ENCODE data around the gene PTPN6. TPM values are rescaled to one million over a fixed set of nuclear protein-coding genes. Genes with fewer than 3 reads are reported as not detected.

PTPN6 gene
- total RNA-seq, 1 experiment from 2014 or later, result 13.7 TPM

- TF ChIP-seq, protein P1, sequence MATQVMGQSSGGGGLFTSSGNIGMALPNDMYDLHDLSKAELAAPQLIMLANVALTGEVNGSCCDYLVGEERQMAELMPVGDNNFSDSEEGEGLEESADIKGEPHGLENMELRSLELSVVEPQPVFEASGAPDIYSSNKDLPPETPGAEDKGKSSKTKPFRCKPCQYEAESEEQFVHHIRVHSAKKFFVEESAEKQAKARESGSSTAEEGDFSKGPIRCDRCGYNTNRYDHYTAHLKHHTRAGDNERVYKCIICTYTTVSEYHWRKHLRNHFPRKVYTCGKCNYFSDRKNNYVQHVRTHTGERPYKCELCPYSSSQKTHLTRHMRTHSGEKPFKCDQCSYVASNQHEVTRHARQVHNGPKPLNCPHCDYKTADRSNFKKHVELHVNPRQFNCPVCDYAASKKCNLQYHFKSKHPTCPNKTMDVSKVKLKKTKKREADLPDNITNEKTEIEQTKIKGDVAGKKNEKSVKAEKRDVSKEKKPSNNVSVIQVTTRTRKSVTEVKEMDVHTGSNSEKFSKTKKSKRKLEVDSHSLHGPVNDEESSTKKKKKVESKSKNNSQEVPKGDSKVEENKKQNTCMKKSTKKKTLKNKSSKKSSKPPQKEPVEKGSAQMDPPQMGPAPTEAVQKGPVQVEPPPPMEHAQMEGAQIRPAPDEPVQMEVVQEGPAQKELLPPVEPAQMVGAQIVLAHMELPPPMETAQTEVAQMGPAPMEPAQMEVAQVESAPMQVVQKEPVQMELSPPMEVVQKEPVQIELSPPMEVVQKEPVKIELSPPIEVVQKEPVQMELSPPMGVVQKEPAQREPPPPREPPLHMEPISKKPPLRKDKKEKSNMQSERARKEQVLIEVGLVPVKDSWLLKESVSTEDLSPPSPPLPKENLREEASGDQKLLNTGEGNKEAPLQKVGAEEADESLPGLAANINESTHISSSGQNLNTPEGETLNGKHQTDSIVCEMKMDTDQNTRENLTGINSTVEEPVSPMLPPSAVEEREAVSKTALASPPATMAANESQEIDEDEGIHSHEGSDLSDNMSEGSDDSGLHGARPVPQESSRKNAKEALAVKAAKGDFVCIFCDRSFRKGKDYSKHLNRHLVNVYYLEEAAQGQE (IDR thresholded peaks at IDR 0.05; ENCODE audit: insufficient read depth in 1 of 2, low read depth in 2 of 2, low read length in 1 of 2), result no peak
- TF ChIP-seq SIN3A (IDR thresholded peaks at IDR 0.05; ENCODE audit: borderline replicate concordance, insufficient read depth, low read depth, low read length), result no peak
- TF ChIP-seq, protein P2, sequence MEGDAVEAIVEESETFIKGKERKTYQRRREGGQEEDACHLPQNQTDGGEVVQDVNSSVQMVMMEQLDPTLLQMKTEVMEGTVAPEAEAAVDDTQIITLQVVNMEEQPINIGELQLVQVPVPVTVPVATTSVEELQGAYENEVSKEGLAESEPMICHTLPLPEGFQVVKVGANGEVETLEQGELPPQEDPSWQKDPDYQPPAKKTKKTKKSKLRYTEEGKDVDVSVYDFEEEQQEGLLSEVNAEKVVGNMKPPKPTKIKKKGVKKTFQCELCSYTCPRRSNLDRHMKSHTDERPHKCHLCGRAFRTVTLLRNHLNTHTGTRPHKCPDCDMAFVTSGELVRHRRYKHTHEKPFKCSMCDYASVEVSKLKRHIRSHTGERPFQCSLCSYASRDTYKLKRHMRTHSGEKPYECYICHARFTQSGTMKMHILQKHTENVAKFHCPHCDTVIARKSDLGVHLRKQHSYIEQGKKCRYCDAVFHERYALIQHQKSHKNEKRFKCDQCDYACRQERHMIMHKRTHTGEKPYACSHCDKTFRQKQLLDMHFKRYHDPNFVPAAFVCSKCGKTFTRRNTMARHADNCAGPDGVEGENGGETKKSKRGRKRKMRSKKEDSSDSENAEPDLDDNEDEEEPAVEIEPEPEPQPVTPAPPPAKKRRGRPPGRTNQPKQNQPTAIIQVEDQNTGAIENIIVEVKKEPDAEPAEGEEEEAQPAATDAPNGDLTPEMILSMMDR (IDR thresholded peaks at IDR 0.05), result no peak
- TF ChIP-seq TCF7L2 (IDR thresholded peaks at IDR 0.05; ENCODE audit: low read depth, low read length), result no peak
- no peak for TF ChIP-seq POLR2AphosphoS5 (IDR thresholded peaks at IDR 0.05; ENCODE audit: low read depth, low read length)
- H3K27me3 ChIP-seq (ENCODE audit: control insufficient read depth, insufficient read depth, low read length), result no peaks in the 10 kb centered on the region
- intact Hi-C loops (cut with micrococcal nuclease; ENCODE audit: unreplicated experiment), result no loop called here
- no TSS peak for BruUV-seq (replicated peaks)
- H3K9me3 ChIP-seq (ENCODE audit: control insufficient read depth, insufficient read depth, low read depth, low read length), result no peaks in the 10 kb centered on the region
- DNase-seq (ENCODE audit: low read depth, low spot score) (no peak), ATAC-seq (no peak)
- no peak overlapping the region for H3K27ac ChIP-seq (ENCODE audit: low read length)
- ChIA-PET POLR2A (no interaction called here), CTCF (no interaction called here)
- in situ Hi-C loops (cut with HindIII; ENCODE audit: low pct_unique_long_range_greater_than_20kb, low sequenced_read_pairs), result no loop called here
- H3K36me3 ChIP-seq (ENCODE audit: control insufficient read depth, insufficient read depth, low read length), result no peaks in the 10 kb centered on the region
- H3K4me3 ChIP-seq (ENCODE audit: low read depth in 2 of 2, low read length in 2 of 2), result no peak overlapping the region
- H3K4me1 ChIP-seq (ENCODE audit: control insufficient read depth, insufficient read depth, low read length), result no peaks in the 10 kb centered on the region
Measured at GRCh38 chr12:6980740-6981139, 29.6 kb downstream of the PTPN6 start.

- DNase-seq (ENCODE audit: low read depth, low spot score) (no peak), ATAC-seq (no peak)
- intact Hi-C loops (cut with micrococcal nuclease; ENCODE audit: unreplicated experiment), result no loop called here
Measured at GRCh38 chr12:6981152-6982052, 30.2 kb downstream of the PTPN6 start.

More at GRCh38 chr12:6981152-6982052, 30.2 kb downstream of the PTPN6 start:
- Histone ChIP-seq H3K4me3 (ENCODE audit: low read depth in 2 of 2, low read length in 2 of 2) (no peak overlapping the region), H3K27me3 (ENCODE audit: control insufficient read depth, insufficient read depth, low read length) (no peaks in the 10 kb centered on the region), H3K9me3 (ENCODE audit: control insufficient read depth, insufficient read depth, low read depth, low read length) (no peaks in the 10 kb centered on the region), H3K4me1 (ENCODE audit: control insufficient read depth, insufficient read depth, low read length) (no peaks in the 10 kb centered on the region), H3K36me3 (ENCODE audit: control insufficient read depth, insufficient read depth, low read length) (no peaks in the 10 kb centered on the region), H3K27ac (ENCODE audit: low read length) (no peak overlapping the region)
- in situ Hi-C loops (cut with HindIII; ENCODE audit: low pct_unique_long_range_greater_than_20kb, low sequenced_read_pairs), result no loop called here
- ChIA-PET CTCF (no interaction called here), POLR2A (no interaction called here)
- no TSS peak for BruUV-seq (replicated peaks)
- no peak for TF ChIP-seq POLR2AphosphoS5 (IDR thresholded peaks at IDR 0.05; ENCODE audit: low read depth, low read length)
- TF ChIP-seq SIN3A (IDR thresholded peaks at IDR 0.05; ENCODE audit: borderline replicate concordance, insufficient read depth, low read depth, low read length), result no peak
- TF ChIP-seq, protein P1 (IDR thresholded peaks at IDR 0.05; ENCODE audit: insufficient read depth in 1 of 2, low read depth in 2 of 2, low read length in 1 of 2), result no peak
- TF ChIP-seq TCF7L2 (IDR thresholded peaks at IDR 0.05; ENCODE audit: low read depth, low read length), result no peak
- TF ChIP-seq, protein P2 (IDR thresholded peaks at IDR 0.05), result no peak

Measured in Panc1 (cell line).